Measurements from ENCODE around the gene STMP1.

Gene STMP1

GRCh38 chr7:135713836-135714470 lies 51.6 kb downstream of the STMP1 start:
- Histone ChIP-seq H3K9ac (ENCODE audit: low read depth, low read length) (no peak overlapping the region), H3K9me3 (ENCODE audit: control insufficient read depth, insufficient read depth, low read length) (no peaks in the 10 kb centered on the region), H3K36me3 (ENCODE audit: insufficient read depth, low read length) (0 out of 2 replicates have a peak, but pooled peaks cover 3% of the 10 kb centered on the region), H3K4me1 (ENCODE audit: insufficient read depth, low read length) (peaks cover 27% of the 10 kb centered on the region)

- H3K9ac ChIP-seq (ENCODE audit: low read depth, low read length): no peak overlapping the region
- H3K36me3 ChIP-seq (ENCODE audit: insufficient read depth, low read length): 0 out of 2 replicates have a peak, but pooled peaks cover 3% of the 10 kb centered on the region
- peaks cover 27% of the 10 kb centered on the region for H3K4me1 ChIP-seq (ENCODE audit: insufficient read depth, low read length)
Measured at GRCh38 chr7:135714534-135715009, 52.3 kb downstream of the STMP1 start.

GRCh38 chr7:135715055-135715522 lies 52.8 kb downstream of the STMP1 start:
- no peaks in the 10 kb centered on the region for H3K9me3 ChIP-seq (ENCODE audit: control insufficient read depth, insufficient read depth, low read length)
- peaks cover 27% of the 10 kb centered on the region for H3K4me1 ChIP-seq (ENCODE audit: insufficient read depth, low read length)
- H3K9ac ChIP-seq (ENCODE audit: low read depth, low read length): no peak overlapping the region
- H3K36me3 ChIP-seq (ENCODE audit: insufficient read depth, low read length): 0 out of 2 replicates have a peak, but pooled peaks cover 3% of the 10 kb centered on the region

More at GRCh38 chr7:135714534-135715009, 52.3 kb downstream of the STMP1 start:
- H3K9me3 ChIP-seq (ENCODE audit: control insufficient read depth, insufficient read depth, low read length): no peaks in the 10 kb centered on the region

- peaks cover 27% of the 10 kb centered on the region for H3K4me1 ChIP-seq (ENCODE audit: insufficient read depth, low read length)
- no peaks in the 10 kb centered on the region for H3K9me3 ChIP-seq (ENCODE audit: control insufficient read depth, insufficient read depth, low read length)
- H3K9ac ChIP-seq (ENCODE audit: low read depth, low read length): no peak overlapping the region
Measured at GRCh38 chr7:135715673-135716072, 53.4 kb downstream of the STMP1 start.

GRCh38 chr7:135716677-135717238 lies 54.4 kb downstream of the STMP1 start:
- no peak overlapping the region for H3K9ac ChIP-seq (ENCODE audit: low read depth, low read length)
- H3K4me1 ChIP-seq (ENCODE audit: insufficient read depth, low read length): peaks cover 22% of the 10 kb centered on the region
- H3K9me3 ChIP-seq (ENCODE audit: control insufficient read depth, insufficient read depth, low read length): no peaks in the 10 kb centered on the region
- H3K36me3 ChIP-seq (ENCODE audit: insufficient read depth, low read length): 0 out of 2 replicates have a peak, but pooled peaks cover 3% of the 10 kb centered on the region

More at GRCh38 chr7:135715673-135716072, 53.4 kb downstream of the STMP1 start:
- 0 out of 2 replicates have a peak, but pooled peaks cover 3% of the 10 kb centered on the region for H3K36me3 ChIP-seq (ENCODE audit: insufficient read depth, low read length)

- Histone ChIP-seq H3K9me3 (ENCODE audit: control insufficient read depth, insufficient read depth, low read length) (no peaks in the 10 kb centered on the region), H3K4me1 (ENCODE audit: insufficient read depth, low read length) (peaks cover 22% of the 10 kb centered on the region), H3K9ac (ENCODE audit: low read depth, low read length) (no peak overlapping the region), H3K36me3 (ENCODE audit: insufficient read depth, low read length) (0 out of 2 replicates have a peak, but pooled peaks cover 3% of the 10 kb centered on the region)
Measured at GRCh38 chr7:135717693-135718092, 55.4 kb downstream of the STMP1 start.

- peaks cover 19% of the 10 kb centered on the region for H3K4me1 ChIP-seq (ENCODE audit: insufficient read depth, low read length)
- no peak overlapping the region for H3K9ac ChIP-seq (ENCODE audit: low read depth, low read length)
- 0 out of 2 replicates have a peak, but pooled peaks cover 3% of the 10 kb centered on the region for H3K36me3 ChIP-seq (ENCODE audit: insufficient read depth, low read length)
- no peaks in the 10 kb centered on the region for H3K9me3 ChIP-seq (ENCODE audit: control insufficient read depth, insufficient read depth, low read length)
Measured at GRCh38 chr7:135718219-135718618, 55.9 kb downstream of the STMP1 start.

GRCh38 chr7:135718794-135719437 lies 56.6 kb downstream of the STMP1 start:
- peaks cover 16% of the 10 kb centered on the region for H3K4me1 ChIP-seq (ENCODE audit: insufficient read depth, low read length)
- no peak overlapping the region for H3K9ac ChIP-seq (ENCODE audit: low read depth, low read length)
- 0 out of 2 replicates have a peak, but pooled peaks cover 3% of the 10 kb centered on the region for H3K36me3 ChIP-seq (ENCODE audit: insufficient read depth, low read length)
- no peaks in the 10 kb centered on the region for H3K9me3 ChIP-seq (ENCODE audit: control insufficient read depth, insufficient read depth, low read length)

- Histone ChIP-seq H3K9me3 (ENCODE audit: control insufficient read depth, insufficient read depth, low read length) (no peaks in the 10 kb centered on the region), H3K4me1 (ENCODE audit: insufficient read depth, low read length) (peaks cover 8% of the 10 kb centered on the region), H3K9ac (ENCODE audit: low read depth, low read length) (no peak overlapping the region), H3K36me3 (ENCODE audit: insufficient read depth, low read length) (0 out of 2 replicates have a peak, but pooled peaks cover 3% of the 10 kb centered on the region)
Measured at GRCh38 chr7:135719688-135720087, 57.4 kb downstream of the STMP1 start.

GRCh38 chr7:135721198-135721820 lies 59.0 kb downstream of the STMP1 start:
- H3K36me3 ChIP-seq (ENCODE audit: insufficient read depth, low read length): 0 out of 2 replicates have a peak, but pooled peaks cover 3% of the 10 kb centered on the region
- H3K9me3 ChIP-seq (ENCODE audit: control insufficient read depth, insufficient read depth, low read length): no peaks in the 10 kb centered on the region
- no peak overlapping the region for H3K9ac ChIP-seq (ENCODE audit: low read depth, low read length)
- 0 out of 2 replicates have a peak, but pooled peaks cover 3% of the 10 kb centered on the region for H3K4me1 ChIP-seq (ENCODE audit: insufficient read depth, low read length)

GRCh38 chr7:135723411-135723810 lies 61.1 kb downstream of the STMP1 start:
- Histone ChIP-seq H3K9ac (ENCODE audit: low read depth, low read length) (no peak overlapping the region), H3K36me3 (ENCODE audit: insufficient read depth, low read length) (no peaks in the 10 kb centered on the region), H3K9me3 (ENCODE audit: control insufficient read depth, insufficient read depth, low read length) (no peaks in the 10 kb centered on the region), H3K4me1 (ENCODE audit: insufficient read depth, low read length) (peaks cover 5% of the 10 kb centered on the region; the same call in 1 of the 2 replicates)

Measured in ES-I3 (cell line).